Activated CD8-positive, alpha-beta memory T cell treated with anti-CD3 and anti-CD28 coated beads for 24 hours (primary cell): ENCODE data around the gene OPCML.

ENCODE experiments used
- DNase-seq: peaks from one replicate; pipeline ENCODE4 v3.0.0-alpha.2; 2020

OPCML gene

DNA sequence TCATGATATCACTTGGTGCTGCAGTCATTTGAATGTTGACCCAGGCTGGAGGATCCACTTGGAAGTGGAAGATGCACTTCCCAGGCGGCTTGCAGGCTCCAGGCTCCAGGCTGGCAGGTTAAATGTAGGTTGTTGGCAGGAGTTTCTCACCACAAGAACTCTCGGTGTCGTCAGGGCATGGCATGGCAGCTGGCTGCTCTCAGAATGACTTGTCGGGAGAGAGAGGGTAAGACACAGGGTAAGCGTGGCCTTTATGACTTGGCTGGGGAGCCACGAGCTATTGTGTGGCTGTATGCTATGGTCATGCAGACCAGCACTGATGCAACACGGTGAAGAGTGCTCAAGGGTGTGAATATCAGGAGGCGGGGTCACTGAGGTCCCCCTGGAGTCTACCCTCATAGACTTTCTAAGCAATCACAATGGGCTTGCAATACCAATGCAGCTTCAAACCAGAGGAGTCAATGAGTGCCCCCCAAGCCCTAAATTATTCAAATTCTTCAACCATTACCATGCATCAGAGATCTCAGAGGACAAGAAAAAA lies 1027.7 kb downstream of the OPCML start:
- DNase-seq = no peak

DNA sequence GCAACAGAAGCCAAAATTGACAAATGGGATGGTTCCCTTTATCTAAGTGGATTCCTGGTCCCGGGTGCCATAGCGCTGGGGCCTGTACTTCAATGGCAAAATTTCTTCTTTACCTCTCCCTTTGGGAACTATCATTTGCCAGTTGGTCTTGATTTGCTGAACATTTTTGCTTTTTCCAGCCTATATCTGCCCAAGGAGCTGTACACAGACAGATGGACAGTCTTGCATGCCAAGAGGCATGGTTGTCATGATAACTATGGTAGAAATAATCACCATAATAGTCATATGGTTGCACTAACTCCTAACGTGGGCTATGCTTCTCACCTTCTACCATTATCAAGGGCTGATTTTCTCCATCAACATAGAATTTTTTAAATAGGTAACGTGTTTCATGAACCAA lies 1030.9 kb downstream of the OPCML start:
- DNase-seq = no peak

DNA sequence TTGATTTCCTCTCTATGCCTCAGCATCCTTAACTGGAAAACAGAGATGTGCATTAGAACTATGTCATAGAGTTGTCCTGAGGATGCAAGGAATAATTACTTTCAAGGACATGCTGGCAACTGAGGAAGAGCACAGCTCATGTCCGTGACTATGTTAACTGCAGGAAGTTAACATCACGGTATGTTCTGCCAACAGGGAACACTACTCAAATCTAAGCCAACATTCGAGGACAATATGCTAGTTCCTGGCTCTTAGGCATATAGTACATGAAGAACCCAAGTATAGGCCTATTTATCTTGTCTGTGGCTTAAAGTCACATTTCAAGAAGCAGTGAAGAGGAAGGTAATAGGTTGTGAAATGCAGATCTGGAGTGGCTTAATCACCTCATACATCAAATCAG lies 1032.6 kb downstream of the OPCML start:
- DNase-seq = no peak

DNA sequence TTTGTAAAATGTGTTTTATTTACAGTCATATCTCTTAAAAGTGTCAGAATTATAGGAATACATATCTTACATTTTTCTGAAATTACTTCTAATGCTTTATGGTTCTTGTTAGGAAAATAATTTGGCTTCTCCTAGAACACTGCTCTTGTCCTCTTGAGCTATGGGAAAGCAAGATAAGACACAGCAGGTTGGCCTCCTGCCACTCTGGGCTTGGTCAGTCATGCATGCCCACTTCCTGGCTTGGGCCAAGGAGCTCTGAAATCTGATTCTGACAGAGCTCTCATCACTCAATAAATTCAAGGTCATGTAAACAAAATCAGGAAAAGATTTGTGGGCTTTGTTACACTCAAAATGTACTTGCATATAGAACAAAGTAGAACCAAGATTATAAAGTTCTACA lies 1036.0 kb downstream of the OPCML start:
- DNase-seq = no peak

DNA sequence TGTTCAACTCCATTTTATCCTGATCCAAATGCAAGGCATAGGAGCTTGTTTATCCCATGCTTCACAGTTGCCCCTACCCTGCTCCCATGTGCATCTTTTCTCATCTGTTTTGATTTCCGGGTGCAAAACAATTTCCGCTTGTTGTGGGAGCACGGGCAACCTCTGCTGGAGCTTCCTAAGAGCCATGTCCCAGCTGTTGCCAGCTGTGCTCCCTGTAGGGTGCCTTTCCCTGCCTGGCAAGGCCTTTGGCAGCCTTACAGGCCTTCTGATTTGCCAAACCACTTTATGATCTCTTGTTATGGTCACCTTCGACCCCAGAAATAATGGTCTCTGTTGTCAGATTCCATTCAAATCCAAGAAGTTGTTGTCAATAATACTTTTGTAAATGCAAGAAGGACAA lies 1038.5 kb downstream of the OPCML start:
- DNase-seq = no peak

DNA sequence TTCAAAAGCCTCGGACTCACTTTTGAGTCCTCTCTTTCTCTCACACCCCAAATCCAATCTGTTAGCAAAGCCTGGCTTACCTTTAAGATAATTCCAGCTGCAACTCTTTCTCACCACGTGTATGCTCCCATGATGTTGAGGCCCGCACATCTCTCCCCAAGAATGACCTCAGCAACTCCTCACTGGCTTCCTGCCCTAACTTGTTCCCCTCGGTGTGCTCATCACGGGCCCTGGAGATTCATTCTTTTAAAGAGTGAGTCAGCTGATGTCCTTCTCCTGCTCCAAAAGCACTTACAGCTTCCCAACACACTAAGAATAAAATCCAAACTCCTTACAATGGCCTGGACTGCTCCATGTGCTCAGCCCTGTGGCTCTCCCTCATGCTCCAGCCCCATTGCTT lies 1041.3 kb downstream of the OPCML start:
- no peak for DNase-seq

DNA sequence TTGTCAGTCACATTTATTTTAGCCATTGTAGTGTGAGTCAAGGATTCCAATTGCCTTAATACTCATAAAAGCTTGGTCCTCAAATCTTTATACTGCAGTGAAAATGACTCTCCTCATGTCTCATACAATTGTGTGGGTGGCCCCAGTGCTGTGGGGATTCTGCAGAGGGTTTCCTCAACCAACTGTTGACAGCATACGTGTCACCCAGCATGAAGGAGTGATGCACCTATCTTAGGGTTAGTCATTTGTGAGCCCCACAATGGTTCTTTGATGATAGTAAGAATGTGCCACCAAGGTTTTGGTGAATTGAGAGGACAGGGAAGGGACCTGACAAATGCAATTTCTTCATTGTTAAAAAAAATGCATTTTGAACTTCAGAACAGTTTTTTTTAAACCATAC lies 1046.2 kb downstream of the OPCML start:
- DNase-seq = no peak

DNA sequence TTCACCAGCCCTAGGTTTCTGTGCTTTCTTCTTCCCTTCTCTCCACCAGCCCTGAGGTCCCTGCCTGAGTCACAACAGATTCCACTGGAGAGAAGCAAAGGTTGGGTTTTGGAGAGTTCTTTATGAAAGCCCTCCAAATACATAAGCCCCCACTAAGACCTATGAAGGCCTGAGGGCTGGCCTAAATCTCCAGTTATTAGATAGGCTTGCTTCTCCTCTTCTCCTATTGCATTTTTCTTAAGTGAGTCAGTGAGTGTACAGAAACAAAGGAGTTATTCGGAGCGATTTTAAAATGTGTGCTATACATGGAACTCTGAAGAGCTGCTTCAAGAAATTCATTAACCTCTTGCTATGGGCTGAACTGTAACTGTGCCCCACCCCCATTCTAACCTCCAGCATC lies 1057.3 kb downstream of the OPCML start:
- DNase-seq = no peak

DNA sequence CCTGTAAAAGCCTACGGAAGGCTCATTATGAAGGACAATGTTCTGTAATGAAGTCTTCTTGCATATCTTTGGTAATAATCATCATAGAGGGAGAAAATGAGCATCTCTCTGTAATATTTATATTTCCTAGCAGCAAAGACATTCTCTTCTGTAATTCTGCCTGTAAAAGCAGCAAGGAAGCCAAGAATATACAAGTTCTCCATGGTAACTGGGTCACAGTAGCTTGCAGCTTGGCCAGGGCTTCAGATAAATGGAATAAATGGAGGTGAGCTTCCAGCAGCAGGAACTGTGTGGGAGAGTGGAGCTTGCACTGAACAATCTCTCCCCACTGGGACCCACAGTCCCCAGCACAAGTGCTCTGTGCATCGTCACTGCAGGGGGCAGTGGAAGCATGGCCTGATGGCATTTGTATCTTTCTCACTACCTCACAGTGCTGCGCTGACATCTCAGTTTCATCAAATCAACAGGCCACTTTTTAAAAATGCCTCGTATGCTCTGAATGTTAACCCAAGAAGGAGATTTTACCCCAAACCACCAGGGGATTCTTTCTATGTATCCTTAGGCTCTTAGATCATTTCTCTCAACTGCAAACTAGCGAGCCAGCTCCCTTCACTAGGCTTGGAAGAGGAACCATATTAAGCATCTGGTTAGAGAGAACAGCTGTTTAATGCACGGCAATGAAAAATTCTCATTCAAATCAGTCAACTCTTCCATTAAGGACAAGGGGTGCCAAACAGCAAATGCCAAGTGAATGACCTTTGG lies 1059.7 kb downstream of the OPCML start:
- no peak for DNase-seq

DNA sequence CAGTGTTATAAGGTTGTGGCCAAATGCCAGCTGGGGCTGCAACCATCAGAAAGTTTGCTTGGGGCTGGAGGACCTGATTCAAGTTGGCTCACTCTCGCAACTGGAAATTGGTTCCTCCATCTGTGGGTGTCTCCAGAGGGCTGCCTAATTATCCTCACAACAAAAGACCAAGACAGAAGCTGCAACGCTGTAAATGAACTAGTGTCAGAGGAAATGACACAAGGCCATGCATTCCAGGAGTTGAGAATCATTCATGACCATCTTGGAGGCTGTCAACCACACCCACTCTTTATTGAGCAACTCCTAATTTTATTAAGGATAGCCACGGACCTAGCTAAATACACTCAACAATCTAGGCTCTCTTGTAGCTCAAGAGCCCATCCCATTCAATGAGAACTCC lies 1060.8 kb downstream of the OPCML start:
- DNase-seq = no peak

DNA sequence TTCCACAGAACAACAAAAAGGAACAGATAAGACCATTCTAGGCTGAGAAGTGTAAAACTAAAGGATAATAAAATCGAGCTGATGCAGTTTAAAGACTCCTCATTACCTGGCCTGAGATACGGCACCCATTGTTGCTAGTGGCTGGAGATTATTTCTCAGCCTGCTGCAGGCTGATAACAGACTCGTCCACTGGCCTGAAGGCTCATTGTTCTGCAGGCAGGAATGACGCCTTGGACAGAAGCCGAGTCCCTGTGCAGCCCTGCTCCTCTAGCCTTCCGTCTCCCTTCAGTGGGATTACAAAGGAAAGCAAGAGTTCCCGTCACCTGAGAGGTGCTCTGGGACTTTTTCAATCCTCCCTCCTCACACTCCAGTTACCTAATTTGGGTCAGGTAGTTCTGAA lies 1065.3 kb downstream of the OPCML start:
- DNase-seq = no peak

DNA sequence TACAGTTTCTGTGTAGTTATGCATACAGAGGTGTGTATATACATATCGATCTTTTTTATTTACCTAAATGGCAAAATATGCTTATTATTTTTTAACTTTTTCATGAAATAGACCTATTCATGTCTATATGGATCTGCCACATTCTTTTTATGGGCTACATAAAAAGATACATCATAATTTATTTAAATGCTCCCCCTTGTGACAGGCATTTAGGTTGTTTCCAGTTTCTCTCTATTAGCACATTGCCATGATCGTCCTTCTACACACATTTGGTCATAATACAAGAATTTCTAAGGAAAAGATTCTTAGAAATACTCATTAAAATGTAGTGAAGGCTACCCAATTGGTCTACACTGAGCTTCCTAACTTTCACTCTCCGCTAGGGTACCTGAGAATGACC lies 1067.4 kb downstream of the OPCML start:
- DNase-seq = no peak

DNA sequence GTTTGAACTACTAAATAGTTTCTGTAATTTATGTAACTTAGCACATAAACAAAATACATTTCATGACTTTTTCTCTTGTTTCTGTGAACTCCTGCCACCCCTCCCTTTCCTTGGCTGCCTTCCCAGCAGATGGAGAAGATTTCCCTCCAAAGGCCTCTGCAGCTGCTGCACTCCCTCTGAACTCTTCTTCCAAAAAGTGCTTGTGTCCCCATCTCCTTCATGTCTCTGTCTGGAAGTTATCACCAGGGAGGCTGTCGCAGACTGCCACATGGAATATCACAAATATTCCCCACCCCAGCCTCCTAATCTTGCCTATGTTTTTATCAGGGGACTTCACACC lies 1068.3 kb downstream of the OPCML start:
- no peak for DNase-seq

DNA sequence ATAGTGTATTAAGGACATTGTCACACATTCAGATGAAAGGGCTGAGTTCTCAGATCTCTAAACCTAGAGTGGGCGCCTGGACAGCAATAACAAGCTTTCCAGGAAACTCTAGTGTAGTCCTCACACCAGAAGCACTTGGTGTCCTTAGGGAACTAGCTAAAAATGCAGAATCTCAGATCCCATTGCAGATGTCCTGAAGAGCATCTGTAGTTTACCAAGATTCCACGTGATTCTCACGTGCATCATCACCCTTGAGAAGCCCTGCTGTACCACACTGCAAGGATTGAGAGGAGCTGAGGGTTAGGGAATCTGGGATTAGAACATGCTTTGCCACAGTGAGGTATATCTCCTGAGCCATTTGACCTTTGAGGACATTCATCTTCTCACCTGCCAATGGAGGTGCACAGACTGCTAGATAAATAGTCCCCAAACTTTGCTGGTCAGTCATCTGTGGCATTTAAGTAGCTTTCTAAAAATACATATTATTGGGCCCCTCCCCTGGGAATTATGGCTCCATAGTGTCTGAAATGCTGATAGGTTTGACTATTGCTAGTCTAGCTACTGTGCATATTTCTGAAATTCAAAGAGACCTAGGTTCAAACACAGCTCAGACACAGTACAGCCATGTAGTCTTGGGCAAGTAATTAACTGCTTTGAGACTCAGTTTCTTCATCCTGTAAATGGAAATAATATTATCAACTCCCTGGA lies 1068.9 kb downstream of the OPCML start:
- DNase-seq = no peak

DNA sequence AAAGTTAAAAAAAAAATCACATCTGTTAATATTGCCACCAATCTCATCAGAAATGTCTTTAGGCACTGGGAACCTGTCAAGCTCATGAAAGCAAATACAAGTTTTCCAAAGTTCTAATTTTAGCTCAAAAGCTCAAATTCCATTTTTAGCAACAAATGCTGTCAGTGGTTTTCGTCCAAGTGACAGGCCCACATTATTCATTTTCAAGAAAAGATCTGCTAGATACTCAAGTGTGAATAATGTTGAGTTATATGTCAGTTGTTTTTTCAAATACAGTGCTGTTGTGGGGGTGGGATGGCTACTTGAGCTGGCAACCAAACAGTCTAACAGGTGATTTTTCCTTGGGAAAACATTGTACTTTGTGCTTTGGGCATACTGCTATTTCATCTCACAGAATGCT lies 1072.6 kb downstream of the OPCML start:
- no peak for DNase-seq

DNA sequence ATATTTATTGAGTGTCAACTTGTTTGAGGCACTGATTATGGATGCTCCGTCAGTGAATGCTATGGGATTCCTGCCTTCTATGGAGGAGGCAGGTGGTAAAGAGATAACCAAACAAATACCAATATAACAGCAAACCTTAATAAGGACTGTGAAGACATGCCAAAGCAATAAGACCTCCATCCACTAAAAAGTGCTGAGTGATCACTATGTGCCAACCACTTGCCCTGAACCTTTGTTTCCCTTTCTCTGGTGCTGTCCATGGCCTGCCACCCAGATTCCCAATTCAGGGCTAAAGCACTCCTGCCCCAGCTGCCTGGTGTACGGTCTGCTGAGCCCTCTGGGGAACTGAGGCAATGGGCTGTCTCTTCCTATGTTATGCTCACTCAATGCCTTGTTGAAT lies 1074.9 kb downstream of the OPCML start:
- no peak for DNase-seq

DNA sequence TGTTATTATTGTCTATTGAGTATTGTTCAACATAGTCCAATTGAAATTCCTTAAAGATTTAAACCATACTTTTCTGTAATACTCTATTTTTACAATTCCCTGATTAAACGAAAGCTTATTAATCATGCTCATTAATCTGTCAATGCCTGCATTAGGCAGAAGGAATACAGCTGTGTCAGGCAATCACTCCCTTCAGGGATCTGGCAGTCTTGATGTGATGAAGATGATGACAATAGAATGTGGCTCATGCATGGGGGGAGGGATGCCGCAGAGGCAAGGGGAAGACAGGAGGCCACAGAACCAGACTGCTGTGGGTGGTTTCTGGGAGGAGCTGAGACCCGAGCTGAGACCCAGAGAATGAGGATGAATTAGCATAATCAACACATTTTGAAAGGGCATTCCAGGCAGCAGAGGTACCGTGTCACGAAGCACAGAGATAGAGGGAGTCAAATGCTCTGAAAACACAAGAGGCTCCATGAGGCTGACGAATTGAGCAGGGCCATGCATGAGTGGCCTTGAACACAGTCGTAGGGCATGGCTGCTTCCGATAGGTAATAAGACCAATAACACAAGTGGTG lies 1075.5 kb downstream of the OPCML start:
- DNase-seq = no peak

DNA sequence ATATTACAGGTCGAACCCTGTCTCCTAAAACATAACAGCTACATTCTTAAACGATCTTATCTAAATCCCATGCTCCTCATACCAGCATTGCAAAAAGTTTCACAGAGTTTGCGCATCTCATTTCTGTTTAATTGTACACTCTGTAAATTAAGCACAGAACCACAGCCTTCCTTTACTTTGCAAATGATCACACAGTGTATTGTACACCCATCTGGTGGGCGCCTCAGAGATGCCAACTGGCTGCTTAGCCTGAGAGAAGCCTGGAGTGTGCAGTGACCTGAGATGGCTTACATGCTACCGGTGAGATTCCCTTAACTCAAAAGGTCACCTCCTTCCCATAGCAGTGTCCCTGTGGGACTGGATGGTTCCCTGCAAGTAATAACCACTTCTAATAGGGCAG lies 1077.3 kb downstream of the OPCML start:
- no peak for DNase-seq

DNA sequence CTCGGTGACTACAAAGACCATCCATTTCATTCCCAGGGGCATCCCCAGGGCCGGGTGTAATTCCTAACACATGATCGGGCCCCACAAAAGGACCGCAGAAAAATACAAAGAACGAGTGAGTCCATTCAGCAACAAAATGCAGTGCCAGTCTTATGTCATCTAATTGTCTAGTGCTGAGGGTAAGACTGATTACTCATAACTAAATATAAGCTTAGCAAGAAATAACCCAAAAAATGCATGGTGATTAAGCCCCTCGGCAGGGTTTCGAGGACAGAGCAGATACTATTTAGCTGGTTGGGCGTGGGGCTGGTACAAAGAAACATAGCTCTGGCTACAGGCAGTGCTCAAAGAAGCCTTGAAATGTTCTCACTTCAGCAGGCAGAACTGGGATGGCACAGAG lies 1078.9 kb downstream of the OPCML start:
- no peak for DNase-seq

DNA sequence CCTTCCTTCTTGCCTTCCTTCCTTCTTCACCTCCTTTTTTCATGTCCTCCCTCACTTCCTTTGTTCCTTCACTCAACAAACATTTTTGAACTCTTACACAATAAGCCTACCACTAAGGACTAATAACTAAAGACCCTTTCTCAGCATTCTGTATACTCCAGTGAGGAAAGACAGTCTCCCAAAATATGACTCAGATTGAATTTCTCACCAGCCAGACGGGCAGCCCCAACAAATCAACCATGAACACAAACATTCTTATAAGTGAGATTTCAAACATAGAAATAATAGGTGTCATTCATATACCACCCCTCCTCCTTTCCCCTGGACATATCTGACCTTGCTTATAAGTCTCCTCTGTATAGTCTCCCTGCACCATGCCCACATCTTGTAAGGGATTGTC lies 1079.7 kb downstream of the OPCML start:
- DNase-seq = no peak

DNA sequence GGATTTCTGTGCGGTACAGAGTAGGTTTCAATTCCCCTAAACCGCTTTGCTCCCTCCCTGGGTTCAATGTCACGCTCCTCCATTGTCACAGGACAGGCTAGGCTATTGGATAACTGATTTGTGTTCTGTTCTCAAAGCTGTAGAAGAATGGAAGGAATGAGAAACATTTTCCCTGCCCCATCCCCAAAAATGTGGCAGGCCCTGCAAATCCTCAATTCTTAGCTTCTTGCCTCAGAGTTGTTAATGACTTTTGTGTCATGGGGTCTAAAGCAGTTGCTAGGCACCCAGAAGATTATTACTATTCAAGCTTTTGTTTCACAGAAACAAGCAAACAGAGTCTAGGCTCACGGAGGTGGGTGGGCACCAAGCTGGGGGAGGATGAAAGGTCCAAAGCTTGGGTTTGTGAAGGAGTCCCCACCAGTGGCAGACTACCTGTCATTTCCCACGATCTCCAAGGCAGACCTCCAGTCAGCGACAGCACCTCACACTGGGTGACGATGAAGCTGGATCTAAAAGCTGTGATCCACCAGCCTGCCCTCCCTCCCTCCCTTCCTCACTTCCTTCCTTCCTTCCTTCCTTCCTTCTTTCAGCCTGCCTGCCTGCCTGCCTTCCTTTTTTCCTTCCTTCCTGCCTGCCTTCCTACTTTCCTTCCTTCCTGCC lies 1080.2 kb downstream of the OPCML start:
- DNase-seq = no peak

DNA sequence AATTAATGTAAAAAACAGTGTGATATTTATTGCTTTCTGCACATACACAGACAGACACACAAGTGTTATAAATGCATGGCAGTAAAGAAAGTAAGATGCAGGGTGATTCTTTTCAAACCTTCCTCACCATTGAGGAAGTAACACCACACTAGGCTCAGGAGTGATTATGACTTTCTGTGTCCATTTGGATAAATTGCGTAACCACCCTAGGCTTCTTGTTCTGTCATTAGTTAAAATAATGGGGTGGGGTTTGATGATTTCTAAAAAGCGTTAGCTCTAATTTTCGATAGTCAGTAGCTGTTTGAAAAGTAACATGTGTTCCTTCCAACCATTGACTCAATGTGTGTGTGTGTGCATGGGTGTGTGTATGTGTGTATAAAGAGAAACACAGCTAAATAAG lies 1081.7 kb downstream of the OPCML start:
- DNase-seq = no peak

DNA sequence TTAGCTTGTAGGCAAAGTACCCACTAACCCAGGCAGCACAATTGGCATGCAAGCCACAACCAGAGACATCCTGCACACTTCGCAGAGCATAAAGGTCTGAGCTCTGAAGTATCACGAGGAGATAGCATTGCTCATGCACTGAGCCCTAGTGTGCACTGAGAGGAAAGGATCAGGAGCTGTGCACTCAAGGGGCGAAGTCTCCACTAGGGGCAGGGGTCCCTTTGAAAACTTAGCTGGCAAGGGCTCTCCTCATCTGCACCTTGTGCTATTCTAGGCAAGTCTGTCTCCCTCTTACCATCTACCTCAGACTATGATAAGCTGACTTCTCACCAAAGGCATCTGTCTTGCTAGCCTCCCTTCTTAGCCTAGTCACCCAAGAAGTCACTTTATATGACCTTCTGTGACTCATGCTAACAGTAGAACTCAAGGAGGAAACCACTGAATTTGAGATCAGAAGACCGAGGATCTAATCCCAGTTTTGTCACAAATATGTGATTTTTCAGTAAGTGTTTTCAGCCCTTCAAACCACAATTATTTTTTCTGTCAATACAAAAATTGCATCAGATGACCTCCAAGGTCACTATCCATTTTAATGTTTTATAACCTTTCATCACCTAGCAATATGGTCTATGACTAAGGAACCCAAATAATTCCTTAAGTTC lies 1083.8 kb downstream of the OPCML start:
- no peak for DNase-seq
